GM18508 (cell line): ENCODE results near the gene CYTIP.
A peak's percentile ranks its signal among the peaks of the same experiment; 100 is the strongest.
"Not testable (repeated sequence)": the region's sequence is repeated elsewhere in the genome, so short reads cannot be mapped to it uniquely, and the experiment has no call there.

ENCODE experiments used
- ATAC-seq: cut with Tn5 transposase; IDR thresholded peaks from one replicate; pipeline ENCODE4 v1.9.1; 2021; ENCODE audit warnings: moderate number of reproducible peaks; ENCODE audit not compliant: insufficient read depth, unreplicated experiment

Gene CYTIP

GRCh38 chr2:157427003-157427921, 16.6 kb downstream of the CYTIP start:
- ATAC-seq, result no peak

- ATAC-seq, result no peak
Measured at GRCh38 chr2:157426477-157426994, 17.4 kb downstream of the CYTIP start.

GRCh38 chr2:157424374-157424773, 19.5 kb downstream of the CYTIP start:
- no peak for ATAC-seq

GRCh38 chr2:157421964-157422363, 21.9 kb downstream of the CYTIP start:
- ATAC-seq, result no peak

GRCh38 chr2:157421331-157421944, 22.5 kb downstream of the CYTIP start:
- no peak for ATAC-seq

GRCh38 chr2:157420771-157421323, 23.0 kb downstream of the CYTIP start:
- no peak for ATAC-seq

GRCh38 chr2:157419031-157419575, 24.8 kb downstream of the CYTIP start:
- no peak for ATAC-seq

GRCh38 chr2:157418239-157418641, 25.6 kb downstream of the CYTIP start:
- no peak for ATAC-seq

GRCh38 chr2:157415591-157416101, 28.2 kb downstream of the CYTIP start:
- ATAC-seq, result no peak

GRCh38 chr2:157414050-157414449, 29.8 kb downstream of the CYTIP start:
- peak; percentile 2 for ATAC-seq

- peak; percentile 82 for ATAC-seq
Measured at GRCh38 chr2:157413326-157414035, 30.4 kb downstream of the CYTIP start.

GRCh38 chr2:157411624-157412336, 32.1 kb downstream of the CYTIP start:
- ATAC-seq, result no peak

- not testable (repeated sequence) for ATAC-seq
Measured at GRCh38 chr2:157405398-157405797, 38.5 kb downstream of the CYTIP start.

- ATAC-seq, result peak; percentile 96
Measured at GRCh38 chr2:157404363-157404762, 39.5 kb downstream of the CYTIP start.

GRCh38 chr2:157402801-157403485, 40.9 kb downstream of the CYTIP start:
- ATAC-seq, result not testable (repeated sequence)

GRCh38 chr2:157395811-157396210, 48.1 kb downstream of the CYTIP start:
- ATAC-seq, result no peak

- no peak for ATAC-seq
Measured at GRCh38 chr2:157394928-157395327, 49.0 kb downstream of the CYTIP start.

GRCh38 chr2:157393348-157393747, 50.5 kb downstream of the CYTIP start:
- ATAC-seq, result no peak

GRCh38 chr2:157388827-157389226, 55.1 kb downstream of the CYTIP start:
- ATAC-seq, result no peak
